ENCODE measurements around the gene UBE2D2.
"Not testable (repeated sequence)": the region's sequence is repeated elsewhere in the genome, so short reads cannot be mapped to it uniquely, and the experiment has no call there.

The UBE2D2 gene

DNA sequence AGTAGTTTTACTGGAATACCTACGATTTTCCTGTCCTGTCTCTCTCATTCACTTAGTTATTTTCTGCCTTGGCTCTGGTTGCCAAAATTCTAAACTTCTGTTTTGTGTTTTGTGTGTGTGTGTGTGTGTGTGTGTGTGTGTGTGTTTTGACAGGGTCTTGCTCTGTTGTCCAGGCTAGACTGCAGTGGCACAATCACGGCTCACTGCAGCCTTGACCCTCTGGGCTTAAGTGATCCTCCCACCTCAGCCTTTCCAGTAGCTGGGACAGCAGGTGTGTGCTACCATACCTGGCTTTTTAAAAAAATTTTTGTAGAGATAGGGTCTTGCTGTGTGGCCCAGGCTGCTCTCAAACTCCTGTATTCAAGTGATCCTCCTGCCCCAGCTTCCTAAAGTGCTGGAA, 17.2 kb downstream of the UBE2D2 start:
- no peak for DNase-seq (ENCODE audit: insufficient read length)
- TF ChIP-seq TAF1 (IDR thresholded peaks at IDR 0.05; ENCODE audit: borderline replicate concordance, low read depth, low read length) (no peak), POLR2A (IDR thresholded peaks at IDR 0.05; ENCODE audit: low read depth, low read length) (no peak), POLR2AphosphoS5 (IDR thresholded peaks at IDR 0.05; ENCODE audit: low read depth, low read length) (no peak)
- no peak for FAIRE-seq

DNA sequence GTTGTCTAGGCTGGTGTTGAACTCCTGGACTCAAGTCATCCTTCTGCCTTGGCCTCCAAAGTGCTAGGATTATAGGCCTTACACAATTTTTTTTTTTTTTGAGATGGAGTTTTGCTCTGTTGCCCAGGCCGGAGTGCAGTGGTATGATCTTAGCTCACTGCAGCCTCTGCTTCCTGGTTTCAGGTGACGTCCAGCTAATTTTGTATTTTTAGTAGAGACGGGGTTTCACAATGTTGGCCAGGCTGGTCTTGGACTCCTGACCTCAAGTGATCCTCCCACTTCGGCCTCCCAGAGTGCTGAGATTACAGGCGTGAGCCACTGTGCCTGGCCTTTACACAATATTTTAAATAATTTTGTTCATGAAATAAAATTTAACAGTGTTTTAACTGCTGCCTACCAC, 21.0 kb downstream of the UBE2D2 start:
- not testable (repeated sequence) for DNase-seq (ENCODE audit: insufficient read length); FAIRE-seq

DNA sequence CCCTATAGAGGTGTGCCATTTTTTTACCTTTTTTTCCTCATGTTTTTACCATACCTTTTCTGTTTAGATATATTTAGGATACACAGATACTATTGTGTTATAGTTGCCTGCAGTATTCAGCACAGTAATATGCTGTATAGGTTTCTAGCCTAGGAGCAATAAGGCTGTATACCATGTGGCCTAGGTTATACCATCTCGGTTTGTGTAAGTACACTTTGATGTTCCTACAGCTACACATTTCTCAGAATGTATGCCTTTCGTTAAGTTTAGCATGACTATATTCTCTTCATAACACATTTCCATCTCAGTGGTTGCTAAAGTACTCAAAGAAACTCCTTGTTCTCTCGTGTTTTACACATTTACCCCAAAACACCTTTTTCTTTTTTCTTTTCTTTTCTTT, 23.0 kb downstream of the UBE2D2 start:
- no peak for TF ChIP-seq POLR2A (IDR thresholded peaks at IDR 0.05; ENCODE audit: low read depth, low read length)
- FAIRE-seq, result no peak
- DNase-seq (ENCODE audit: insufficient read length), result no peak

DNA sequence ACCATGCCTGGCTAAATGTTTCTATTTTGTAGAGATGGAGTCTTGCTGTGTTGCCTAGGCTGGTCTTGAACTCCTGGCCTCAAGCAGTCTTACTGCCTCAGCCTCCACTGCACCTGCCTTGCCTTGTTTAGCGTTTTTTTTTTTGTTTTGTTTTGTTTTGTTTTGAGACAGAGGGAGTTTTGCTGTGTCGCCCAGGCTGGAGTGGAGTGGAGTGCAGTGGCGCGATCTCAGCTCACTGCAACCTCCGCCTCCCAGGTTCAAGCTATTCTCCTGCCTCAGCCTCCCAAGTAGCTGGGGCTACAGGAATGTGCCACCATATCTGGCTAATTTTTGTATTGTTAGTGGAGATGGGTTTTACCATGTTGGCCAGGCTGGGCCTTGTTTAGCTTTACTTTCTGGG, 27.0 kb downstream of the UBE2D2 start:
- DNase-seq (ENCODE audit: insufficient read length); FAIRE-seq: not testable (repeated sequence)

DNA sequence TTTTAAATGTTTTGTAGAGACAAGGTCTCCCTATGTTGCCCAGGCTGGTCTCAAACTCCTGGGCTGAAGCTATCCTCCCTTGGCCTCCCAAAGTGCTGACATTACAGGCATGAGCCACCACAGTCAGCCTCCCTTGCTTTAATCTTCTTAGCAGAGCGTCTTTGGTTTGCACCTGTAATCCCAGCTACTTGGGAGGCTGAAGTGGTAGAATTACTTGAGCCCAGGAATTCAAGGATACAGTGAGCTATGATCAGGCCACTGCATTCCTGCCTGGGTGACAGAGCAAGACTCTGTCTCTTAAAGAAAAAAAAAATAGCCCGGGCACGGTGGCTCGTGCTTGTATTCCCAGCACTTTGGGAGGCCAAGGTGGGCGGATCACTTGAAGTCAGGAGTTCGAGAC, 27.8 kb downstream of the UBE2D2 start:
- DNase-seq (ENCODE audit: insufficient read length), result no peak
- no peak for FAIRE-seq
- TF ChIP-seq TAF1 (IDR thresholded peaks at IDR 0.05; ENCODE audit: borderline replicate concordance, low read depth, low read length) (no peak), POLR2AphosphoS5 (IDR thresholded peaks at IDR 0.05; ENCODE audit: low read depth, low read length) (no peak), POLR2A (IDR thresholded peaks at IDR 0.05; ENCODE audit: low read depth, low read length) (no peak)

DNA sequence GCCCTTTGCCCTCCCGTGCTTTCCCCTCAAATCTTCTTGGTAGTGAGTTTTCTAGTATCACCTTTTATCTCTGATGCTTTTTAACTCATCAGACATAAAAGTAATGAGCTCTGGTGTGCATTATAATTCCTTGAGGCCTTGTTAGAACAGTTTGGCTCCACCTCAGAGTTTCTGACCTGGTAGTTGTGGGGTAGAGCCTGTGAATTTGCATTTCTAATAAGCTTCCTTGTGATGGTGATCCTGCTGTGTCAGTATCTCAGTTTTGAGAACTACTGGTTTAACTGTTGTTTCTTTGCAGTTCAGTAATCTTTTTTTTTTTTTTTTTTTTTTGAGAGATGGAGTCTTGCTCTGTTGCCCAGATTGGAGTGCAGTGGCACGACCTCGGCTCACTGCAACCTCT, 31.1 kb downstream of the UBE2D2 start:
- DNase-seq (ENCODE audit: insufficient read length) (no peak), FAIRE-seq (no peak)
- no peak for TF ChIP-seq POLR2AphosphoS5 (IDR thresholded peaks at IDR 0.05; ENCODE audit: low read depth, low read length)
- TF ChIP-seq TAF1 (IDR thresholded peaks at IDR 0.05; ENCODE audit: borderline replicate concordance, low read depth, low read length), result no peak
- no peak for TF ChIP-seq POLR2A (IDR thresholded peaks at IDR 0.05; ENCODE audit: low read depth, low read length)

DNA sequence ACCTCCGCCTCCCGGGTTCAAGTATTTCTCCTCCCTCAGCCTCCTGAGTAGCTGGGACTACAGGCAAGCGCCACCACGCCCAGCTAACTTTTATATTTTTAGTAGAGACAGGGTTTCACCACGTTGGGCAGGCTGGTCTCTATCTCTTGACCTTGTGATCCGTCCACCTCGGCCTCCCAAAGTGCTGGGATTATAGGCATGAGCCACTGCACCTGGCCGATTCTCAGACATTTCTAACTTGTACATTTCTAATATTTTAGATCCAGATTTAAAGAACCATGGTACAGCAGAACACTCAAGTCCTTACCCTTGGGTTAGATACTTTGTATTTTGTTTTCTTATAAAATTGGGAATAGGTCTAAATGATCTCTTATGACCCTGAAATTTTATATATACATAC, 31.9 kb downstream of the UBE2D2 start:
- FAIRE-seq; DNase-seq (ENCODE audit: insufficient read length): not testable (repeated sequence)

DNA sequence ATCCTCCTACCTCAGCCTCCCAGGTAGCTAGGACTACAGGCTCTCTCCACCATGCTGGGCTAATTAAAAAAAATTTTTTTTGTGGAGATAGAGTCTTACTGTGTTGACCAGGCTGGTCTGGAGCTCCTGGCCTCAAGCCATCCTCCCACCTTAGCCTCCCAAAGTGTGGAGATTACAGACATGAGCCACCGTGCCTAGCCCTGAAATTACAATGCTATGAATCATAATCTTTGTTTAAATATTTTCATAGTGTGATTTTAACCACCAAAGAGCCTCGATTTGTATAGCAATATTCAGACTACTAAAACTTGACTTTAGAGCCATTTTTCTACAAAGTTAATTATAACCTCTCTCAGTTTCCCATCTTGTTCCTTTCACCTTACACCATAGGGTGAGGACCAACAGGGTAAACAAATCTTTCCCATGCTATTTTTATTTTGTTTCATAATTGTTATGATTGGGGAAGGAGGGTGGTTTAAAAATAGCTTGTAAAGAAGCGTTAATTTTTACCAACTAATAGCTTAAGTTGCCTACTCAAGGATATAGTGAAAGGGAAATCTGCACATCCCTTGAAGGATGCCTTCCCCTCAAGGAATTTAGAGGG, 32.7 kb downstream of the UBE2D2 start:
- DNase-seq (ENCODE audit: insufficient read length), result no peak
- no peak for TF ChIP-seq TAF1 (IDR thresholded peaks at IDR 0.05; ENCODE audit: borderline replicate concordance, low read depth, low read length)
- TF ChIP-seq POLR2A (IDR thresholded peaks at IDR 0.05; ENCODE audit: low read depth, low read length), result no peak
- no peak for TF ChIP-seq POLR2AphosphoS5 (IDR thresholded peaks at IDR 0.05; ENCODE audit: low read depth, low read length)
- no peak for FAIRE-seq

DNA sequence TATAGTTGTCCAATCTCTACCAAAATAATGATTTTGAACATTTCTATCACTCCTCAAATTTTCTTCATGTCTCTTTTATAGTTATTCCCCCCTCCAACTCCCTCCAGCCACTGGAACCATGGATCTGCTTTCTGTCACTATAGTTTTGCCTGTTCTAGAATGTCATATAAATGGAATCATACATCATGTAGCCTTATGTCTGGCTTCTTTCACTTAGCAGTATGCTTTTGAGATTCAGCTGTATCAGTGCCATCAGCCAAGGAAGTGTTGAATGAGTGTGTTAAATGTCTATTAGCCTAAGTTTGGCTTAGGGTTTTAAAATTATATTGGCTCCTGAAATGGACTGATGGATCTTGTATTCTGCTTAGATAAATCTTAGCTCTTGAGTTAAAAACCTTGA, 36.0 kb downstream of the UBE2D2 start:
- TF ChIP-seq POLR2A (IDR thresholded peaks at IDR 0.05; ENCODE audit: low read depth, low read length), result no peak
- no peak for TF ChIP-seq TAF1 (IDR thresholded peaks at IDR 0.05; ENCODE audit: borderline replicate concordance, low read depth, low read length)
- TF ChIP-seq POLR2AphosphoS5 (IDR thresholded peaks at IDR 0.05; ENCODE audit: low read depth, low read length), result no peak
- FAIRE-seq, result peak; percentile 24
- no peak for DNase-seq (ENCODE audit: insufficient read length)

DNA sequence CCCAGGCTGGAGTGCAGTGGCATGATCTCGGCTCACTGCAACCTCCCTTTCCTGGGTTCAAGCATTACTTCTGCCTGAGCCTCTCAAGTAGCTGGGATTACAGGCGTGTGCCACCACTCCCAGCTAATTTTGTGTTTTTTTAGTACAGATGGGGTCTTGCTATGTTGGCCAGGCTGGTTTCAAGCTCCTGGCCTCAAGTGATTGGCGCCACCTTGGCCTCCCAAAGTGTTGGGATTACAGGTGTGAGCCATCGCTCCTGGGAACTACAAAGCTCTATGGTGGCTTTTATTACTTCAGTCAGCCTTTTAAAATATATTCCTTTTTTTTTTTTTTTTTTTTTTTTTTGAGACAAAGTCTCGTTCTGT, 37.4 kb downstream of the UBE2D2 start:
- not testable (repeated sequence) for FAIRE-seq; DNase-seq (ENCODE audit: insufficient read length)

DNA sequence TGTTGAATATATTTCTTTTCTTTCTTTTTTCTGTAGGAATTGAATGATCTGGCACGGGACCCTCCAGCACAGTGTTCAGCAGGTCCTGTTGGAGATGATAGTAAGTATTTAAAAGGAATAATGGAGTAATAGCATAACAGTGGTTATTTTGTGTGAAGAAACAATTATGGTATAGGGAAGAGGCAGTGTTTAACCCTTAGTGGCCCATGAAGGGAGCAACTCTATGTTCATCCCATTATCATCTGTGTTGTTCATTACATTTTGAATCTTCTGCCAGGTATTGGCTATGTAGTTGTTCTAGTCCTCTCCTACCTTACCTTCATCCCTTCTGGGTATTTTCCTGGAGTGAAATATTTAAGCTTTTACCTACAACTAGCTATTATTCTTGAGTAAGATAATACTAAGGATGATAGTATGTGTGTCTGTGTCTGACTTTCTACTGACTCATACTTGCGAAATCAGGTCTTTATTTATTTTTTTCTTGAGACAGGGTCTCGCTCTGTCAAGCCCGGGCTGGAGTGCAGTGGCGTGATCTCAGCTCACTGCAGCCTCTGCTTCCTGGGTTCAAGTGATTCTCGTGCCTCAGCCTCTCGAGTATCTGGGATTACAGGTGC, 39.3 kb downstream of the UBE2D2 start:
- TF ChIP-seq TAF1 (IDR thresholded peaks at IDR 0.05; ENCODE audit: borderline replicate concordance, low read depth, low read length) (no peak), POLR2A (IDR thresholded peaks at IDR 0.05; ENCODE audit: low read depth, low read length) (no peak), POLR2AphosphoS5 (IDR thresholded peaks at IDR 0.05; ENCODE audit: low read depth, low read length) (no peak)
- DNase-seq (ENCODE audit: insufficient read length) (no peak), FAIRE-seq (no peak)

DNA sequence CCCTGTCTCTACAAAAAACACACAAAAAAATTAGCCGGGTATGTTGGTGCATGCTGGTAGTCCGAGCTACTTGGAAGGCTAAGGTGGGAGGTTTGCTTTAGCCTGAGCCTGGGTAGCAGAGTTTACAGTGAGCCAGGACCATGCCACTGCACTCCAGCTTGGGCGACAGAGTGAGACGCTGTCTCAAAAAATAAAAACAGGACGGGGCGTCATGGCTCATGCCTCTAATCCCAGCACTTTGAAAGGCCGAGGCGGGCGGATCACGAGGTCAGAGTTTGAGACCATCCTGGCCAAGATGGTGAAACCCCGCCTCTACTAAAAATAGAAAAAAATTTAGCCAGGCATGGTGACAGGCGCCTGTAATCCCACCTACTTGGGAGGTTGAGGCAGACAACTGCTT, 40.3 kb downstream of the UBE2D2 start:
- no peak for FAIRE-seq

DNA sequence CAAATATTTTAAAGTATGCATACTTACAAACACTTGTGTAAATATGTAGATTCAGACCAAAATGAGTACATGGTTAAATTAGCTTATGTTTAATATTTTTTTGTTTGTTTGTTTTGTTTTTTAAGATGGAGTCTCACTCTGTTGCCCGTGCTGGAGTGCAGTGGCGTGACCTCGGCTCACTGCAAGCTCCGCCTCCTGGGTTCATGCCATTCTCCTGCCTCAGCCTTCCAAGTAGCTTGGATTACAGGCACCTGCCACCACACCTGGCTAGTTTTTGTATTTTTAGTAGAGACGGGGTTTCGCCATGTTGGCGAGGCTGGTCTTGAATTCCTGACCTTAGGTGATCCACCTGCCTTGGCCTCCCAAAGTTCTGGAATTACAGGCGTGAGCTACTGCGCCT, 40.8 kb downstream of the UBE2D2 start:
- FAIRE-seq; DNase-seq (ENCODE audit: insufficient read length): not testable (repeated sequence)

More for the DNA sequence above, 40.3 kb downstream of the UBE2D2 start:
- TF ChIP-seq TAF1 (IDR thresholded peaks at IDR 0.05; ENCODE audit: borderline replicate concordance, low read depth, low read length), result no peak
- no peak for TF ChIP-seq POLR2A (IDR thresholded peaks at IDR 0.05; ENCODE audit: low read depth, low read length)
- TF ChIP-seq POLR2AphosphoS5 (IDR thresholded peaks at IDR 0.05; ENCODE audit: low read depth, low read length), result no peak
- DNase-seq (ENCODE audit: insufficient read length), result no peak

DNA sequence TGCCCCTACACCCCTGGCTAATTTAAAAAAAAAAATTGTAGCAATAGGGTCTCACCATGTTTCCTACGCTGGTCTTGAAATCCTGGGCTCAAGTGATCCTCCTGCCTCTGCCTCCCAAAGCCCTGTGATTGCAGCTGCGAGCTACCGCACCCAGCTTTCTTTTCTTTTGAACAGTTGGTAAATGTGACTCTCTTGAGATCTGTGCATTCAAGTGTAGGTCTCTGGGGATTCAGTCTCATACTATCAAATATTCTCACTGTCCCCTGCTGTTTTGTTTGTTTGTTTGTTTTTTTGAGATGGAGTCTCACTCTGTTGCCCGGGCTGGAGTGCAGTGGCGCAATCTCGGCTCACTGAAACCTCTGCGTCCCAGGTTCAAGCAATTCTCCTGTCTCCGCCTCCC, 44.7 kb downstream of the UBE2D2 start:
- no peak for FAIRE-seq

More for the DNA sequence above, 44.7 kb downstream of the UBE2D2 start:
- DNase-seq (ENCODE audit: insufficient read length), result no peak
- TF ChIP-seq POLR2A (IDR thresholded peaks at IDR 0.05; ENCODE audit: low read depth, low read length) (no peak), TAF1 (IDR thresholded peaks at IDR 0.05; ENCODE audit: borderline replicate concordance, low read depth, low read length) (no peak), POLR2AphosphoS5 (IDR thresholded peaks at IDR 0.05; ENCODE audit: low read depth, low read length) (no peak)

All from GM12892 (cell line).